Activated CD8-positive, alpha-beta memory T cell treated with anti-CD3 and anti-CD28 coated beads, Interleukin-2, amount 50 U/mL, for 24 hours (primary cell): Measurements from ENCODE around the gene MTX3.

Experiments
- DNase-seq: peaks from one replicate; pipeline ENCODE4 v3.0.0-alpha.2; 2020; ENCODE audit errors: extremely low read depth

MTX3 gene

GRCh38 chr5:79990598-79991507, at the start of gene MTX3:
TSS of gene MTX3 (minus strand) at chr5:79991262. CDS start at chr5:79991238, 24 bp downstream.
- DNase-seq = peak; percentile 82

GRCh38 chr5:80039650-80040049, 48.6 kb upstream of the MTX3 start:
- DNase-seq = no peak

GRCh38 chr5:80037366-80037765, 46.3 kb upstream of the MTX3 start:
- DNase-seq = no peak

- no peak for DNase-seq
Measured at GRCh38 chr5:80036615-80037014, 45.6 kb upstream of the MTX3 start.

GRCh38 chr5:80035839-80036238, 44.8 kb upstream of the MTX3 start:
- DNase-seq = no peak

GRCh38 chr5:80034962-80035821, 44.1 kb upstream of the MTX3 start, which contains the start of gene THBS4:
TSS of gene THBS4 (plus strand) at chr5:80035348. CDS start at chr5:80035538, 190 bp downstream.
- DNase-seq = no peak

GRCh38 chr5:80034559-80034958, 43.5 kb upstream of the MTX3 start:
- DNase-seq = no peak

GRCh38 chr5:80033513-80033912, 42.5 kb upstream of the MTX3 start:
- no peak for DNase-seq

- DNase-seq = no peak
Measured at GRCh38 chr5:80031109-80031508, 40.0 kb upstream of the MTX3 start.

- no peak for DNase-seq
Measured at GRCh38 chr5:80026841-80027240, 35.8 kb upstream of the MTX3 start.

- no peak for DNase-seq
Measured at GRCh38 chr5:80025069-80025468, 34.0 kb upstream of the MTX3 start.

GRCh38 chr5:80010754-80011392, 19.8 kb upstream of the MTX3 start:
- no peak for DNase-seq

GRCh38 chr5:80008995-80009765, 18.1 kb upstream of the MTX3 start:
- DNase-seq = no peak

GRCh38 chr5:80002677-80003076, 11.6 kb upstream of the MTX3 start:
- no peak for DNase-seq

- DNase-seq = no peak
Measured at GRCh38 chr5:79999722-80000121, 8.7 kb upstream of the MTX3 start.

- no peak for DNase-seq
Measured at GRCh38 chr5:79992891-79993657, 2.0 kb upstream of the MTX3 start.

- no peak for DNase-seq
Measured at GRCh38 chr5:79990205-79990597, 861 bp downstream of the MTX3 start.

GRCh38 chr5:79986260-79986659, 4.8 kb downstream of the MTX3 start:
- DNase-seq = no peak

- no peak for DNase-seq
Measured at GRCh38 chr5:79985288-79985687, 5.8 kb downstream of the MTX3 start.

GRCh38 chr5:79984363-79984762, 6.7 kb downstream of the MTX3 start:
- no peak for DNase-seq

GRCh38 chr5:79983618-79984017, 7.4 kb downstream of the MTX3 start:
- DNase-seq = no peak
